GM21381 (cell line): ENCODE results near the gene RERE.

Source experiments
- ATAC-seq: cut with Tn5 transposase; IDR thresholded peaks from one replicate; pipeline ENCODE4 v1.9.1; 2021; ENCODE audit warnings: mild to moderate bottlenecking, moderate library complexity; ENCODE audit not compliant: unreplicated experiment

Gene RERE

GRCh38 chr1:8324176-8324810 is 493.1 kb downstream of the RERE start:
- ATAC-seq = no peak

GRCh38 chr1:8323706-8324105 is 493.7 kb downstream of the RERE start:
- no peak for ATAC-seq

- ATAC-seq = no peak
These were observed 495.8 kb downstream of the RERE start for GRCh38 chr1:8321612-8322011.

DNA sequence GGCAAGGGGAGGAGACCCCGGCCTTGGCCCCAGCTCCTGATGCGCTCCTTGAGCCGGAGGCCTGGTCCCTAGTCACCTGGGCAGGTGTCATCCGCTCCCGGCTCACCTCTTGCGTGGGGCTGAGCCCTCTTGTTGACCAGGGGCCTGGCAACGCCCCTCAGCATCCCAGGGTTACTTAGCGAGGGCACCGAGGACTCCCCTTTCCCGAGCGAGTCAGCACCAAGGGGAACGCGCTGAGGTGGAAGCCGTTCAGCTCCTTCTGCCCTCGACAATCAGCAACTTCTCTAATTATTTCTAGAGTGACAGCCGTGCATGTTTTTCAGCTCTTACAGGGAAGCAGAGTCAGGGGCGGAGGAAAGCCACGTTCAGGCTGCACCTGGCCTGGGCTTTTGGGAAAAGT is 499.0 kb downstream of the RERE start:
- ATAC-seq = no peak

- no peak for ATAC-seq
These were observed 499.6 kb downstream of the RERE start, which contains the start of gene SLC45A1 for GRCh38 chr1:8317647-8318381. Gene SLC45A1 (plus strand): TSS chr1:8318114. CDS start chr1:8324330, 6,216 bp downstream.

DNA sequence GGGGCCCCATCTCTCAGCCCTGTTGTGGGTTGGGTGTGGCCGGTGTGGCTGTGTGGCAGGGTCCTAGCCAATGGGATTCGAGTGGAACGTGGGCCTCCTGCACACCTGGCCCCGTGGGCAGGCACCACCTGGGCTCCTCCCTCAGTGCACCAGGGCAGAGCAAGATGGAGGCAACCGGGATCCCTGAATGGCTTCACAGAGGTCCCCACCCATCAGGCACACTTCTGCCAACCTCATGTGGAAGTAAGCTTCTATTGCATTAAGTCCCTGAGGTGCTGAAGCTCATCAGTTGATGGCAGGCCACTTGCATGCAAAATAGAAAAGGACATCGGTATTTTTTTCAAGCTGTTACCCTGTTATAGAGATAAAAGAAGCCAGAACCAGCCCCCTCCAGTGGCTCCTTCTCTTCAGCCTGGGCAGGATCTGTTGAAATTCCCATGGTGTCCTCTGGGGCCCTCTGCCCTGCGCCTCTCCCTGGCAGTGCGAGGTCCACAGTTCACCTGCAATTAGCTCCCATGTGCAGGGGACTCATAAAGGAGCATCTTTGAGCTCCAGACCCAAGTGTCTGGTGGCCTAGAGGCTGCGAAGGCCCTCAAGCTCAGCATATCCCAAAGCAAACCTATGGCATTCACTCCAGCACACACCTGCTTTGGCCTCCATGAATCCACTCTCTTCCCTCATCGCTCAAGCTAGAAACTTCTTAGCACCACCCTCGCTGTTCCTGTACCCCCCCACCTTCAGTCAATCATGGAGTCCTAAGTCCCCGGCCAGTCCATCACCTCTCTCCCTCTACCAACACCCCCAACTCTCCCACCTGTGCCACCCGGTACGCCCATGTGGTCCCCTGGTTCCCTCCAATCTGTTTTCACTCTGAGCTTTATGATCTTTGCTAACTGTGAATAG is 501.6 kb downstream of the RERE start:
- no peak for ATAC-seq

GRCh38 chr1:8314346-8315280 is 502.8 kb downstream of the RERE start:
- no peak for ATAC-seq

DNA sequence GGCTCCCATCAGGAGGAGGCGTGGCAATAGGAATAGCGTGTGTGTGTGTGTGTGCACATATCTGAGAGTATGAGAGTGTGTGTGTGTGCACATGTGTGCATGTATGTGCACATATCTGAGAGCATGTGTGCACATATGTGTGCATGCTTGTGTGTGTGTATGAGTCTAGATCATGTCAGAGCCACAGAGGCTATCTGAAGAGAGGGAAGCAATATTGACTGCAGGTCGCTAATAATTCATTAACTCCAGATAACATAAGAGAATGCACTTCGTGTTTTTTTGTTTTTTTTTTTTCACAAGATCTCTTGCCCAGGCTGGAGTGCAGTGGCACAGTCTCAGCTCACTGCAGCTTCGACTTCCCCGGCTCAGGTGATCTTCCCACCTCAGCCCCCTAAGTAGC is 504.2 kb downstream of the RERE start:
- ATAC-seq = no peak

- no peak for ATAC-seq
These were observed 504.9 kb downstream of the RERE start for GRCh38 chr1:8312235-8313218.

DNA sequence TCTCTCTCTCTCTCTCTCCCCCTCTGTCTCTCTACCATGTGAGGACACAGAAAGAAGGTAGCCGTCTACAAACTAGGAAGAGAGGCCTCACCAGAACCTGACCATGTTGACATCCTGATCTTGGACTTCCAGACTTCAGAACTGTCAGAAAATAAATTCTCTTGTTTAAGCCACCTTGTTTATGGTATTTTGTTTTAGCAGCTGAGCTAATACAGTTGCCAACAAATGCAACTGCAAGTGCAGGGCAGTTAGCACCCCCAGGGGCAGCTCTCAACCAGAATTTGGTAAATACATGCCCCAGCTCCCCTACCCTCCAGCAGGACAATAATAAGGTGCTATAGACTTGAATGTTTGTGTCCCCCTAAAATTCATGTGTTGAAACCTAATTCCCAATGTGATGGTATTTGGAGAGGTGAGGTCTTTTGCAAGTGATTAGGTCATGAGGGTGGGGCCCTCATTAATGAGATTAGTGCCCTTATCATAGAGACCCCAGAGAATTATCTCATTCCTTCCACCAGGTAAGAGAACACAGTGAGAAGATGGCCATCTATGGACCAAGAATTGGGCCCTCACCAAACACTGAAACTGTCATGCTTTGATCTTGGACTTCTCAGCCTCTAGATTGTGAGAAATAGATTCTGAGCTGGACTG is 506.2 kb downstream of the RERE start:
- ATAC-seq = no peak

DNA sequence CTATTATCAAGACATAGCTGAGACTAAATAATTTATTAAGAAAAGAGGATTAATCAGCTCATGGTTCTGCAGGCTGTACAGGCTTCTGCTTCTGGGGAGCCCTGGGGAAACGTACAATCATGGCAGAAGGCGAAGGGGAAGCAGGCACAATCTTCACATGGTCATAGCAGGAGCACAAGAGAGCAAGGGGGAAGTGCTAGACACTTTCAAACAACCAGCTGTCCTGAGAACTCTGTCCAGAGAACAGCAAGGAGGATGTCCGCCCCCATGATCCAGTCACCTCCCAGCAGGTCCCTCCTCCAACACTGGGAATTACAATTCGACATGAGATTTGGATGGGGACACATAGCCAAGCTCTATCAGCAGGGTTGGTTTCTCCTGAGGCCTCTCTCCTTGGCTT is 509.8 kb downstream of the RERE start:
- ATAC-seq = no peak

GRCh38 chr1:8303876-8304275 is 513.6 kb downstream of the RERE start:
- no peak for ATAC-seq

DNA sequence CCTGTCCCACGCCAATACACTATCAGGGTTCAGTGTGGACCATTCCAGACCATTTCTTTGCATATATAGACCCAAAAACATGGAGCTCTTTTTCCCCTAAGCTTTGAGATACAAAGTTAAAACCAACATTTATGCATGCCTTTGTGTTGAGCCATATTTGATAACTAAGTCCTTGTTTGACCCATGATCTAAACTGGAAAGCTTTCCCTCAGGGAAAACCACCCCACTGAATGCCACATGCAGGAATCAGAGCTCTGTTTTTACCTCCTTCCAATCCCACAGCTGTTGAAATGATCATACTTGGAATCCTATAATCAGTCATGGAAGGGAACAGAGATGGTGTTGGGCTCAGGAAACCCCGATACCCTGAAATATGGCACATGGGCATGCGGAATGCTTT is 514.3 kb downstream of the RERE start:
- ATAC-seq = no peak
